Stomach (tissue), 4 donors: ENCODE results near the gene HPRT1.

Source experiments
- POLR2A ChIP-seq, 4 donors: fragments of 450-650 bp; IDR thresholded peaks; one replicate each; pipeline ENCODE4 v1.6.1; 2016; ENCODE audit warnings: antibody characterized with exemption in 4 of 4, control low read depth in 2 of 4, mild to moderate bottlenecking in 1 of 4, moderate library complexity in 1 of 4
- POLR2AphosphoS5 ChIP-seq, 3 donors: sonication (generic); formaldehyde crosslinking; IDR thresholded peaks; one replicate each; pipeline ENCODE4 v1.6.1; 2016; ENCODE audit warnings: antibody characterized with exemption in 3 of 3
- TF ChIP-seq, protein P1 (sequence below), 7 experiments: fragments of 450-650 bp in 4 of 7; fragments of 200-600 bp in 3 of 7; sonication (generic) in 3 of 7; IDR thresholded peaks; one replicate each; pipeline ENCODE4 v1.5.1; 2016 to 2019; ENCODE audit warnings: antibody characterized with exemption in 7 of 7, control low read depth in 2 of 7, mild to moderate bottlenecking in 1 of 7

- TF ChIP-seq POLR2AphosphoS5 (IDR thresholded peaks at IDR 0.05) (no peak), POLR2A (IDR thresholded peaks at IDR 0.05) (no peak)
- TF ChIP-seq, protein P1, sequence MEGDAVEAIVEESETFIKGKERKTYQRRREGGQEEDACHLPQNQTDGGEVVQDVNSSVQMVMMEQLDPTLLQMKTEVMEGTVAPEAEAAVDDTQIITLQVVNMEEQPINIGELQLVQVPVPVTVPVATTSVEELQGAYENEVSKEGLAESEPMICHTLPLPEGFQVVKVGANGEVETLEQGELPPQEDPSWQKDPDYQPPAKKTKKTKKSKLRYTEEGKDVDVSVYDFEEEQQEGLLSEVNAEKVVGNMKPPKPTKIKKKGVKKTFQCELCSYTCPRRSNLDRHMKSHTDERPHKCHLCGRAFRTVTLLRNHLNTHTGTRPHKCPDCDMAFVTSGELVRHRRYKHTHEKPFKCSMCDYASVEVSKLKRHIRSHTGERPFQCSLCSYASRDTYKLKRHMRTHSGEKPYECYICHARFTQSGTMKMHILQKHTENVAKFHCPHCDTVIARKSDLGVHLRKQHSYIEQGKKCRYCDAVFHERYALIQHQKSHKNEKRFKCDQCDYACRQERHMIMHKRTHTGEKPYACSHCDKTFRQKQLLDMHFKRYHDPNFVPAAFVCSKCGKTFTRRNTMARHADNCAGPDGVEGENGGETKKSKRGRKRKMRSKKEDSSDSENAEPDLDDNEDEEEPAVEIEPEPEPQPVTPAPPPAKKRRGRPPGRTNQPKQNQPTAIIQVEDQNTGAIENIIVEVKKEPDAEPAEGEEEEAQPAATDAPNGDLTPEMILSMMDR (IDR thresholded peaks at IDR 0.05): no peak
Observed at GRCh38 chrX:134529481-134529880, 69.5 kb downstream of the HPRT1 start.
